Activated CD4-positive, CD25-positive, alpha-beta regulatory T cell (primary cell): ENCODE measurements around the gene CAMTA1.

ENCODE experiments used
- DNase-seq, 4 experiments: peaks; one replicate each; lab custom pipeline; 2025; lab: John Stamatoyannopoulos, UW

The CAMTA1 gene

DNA sequence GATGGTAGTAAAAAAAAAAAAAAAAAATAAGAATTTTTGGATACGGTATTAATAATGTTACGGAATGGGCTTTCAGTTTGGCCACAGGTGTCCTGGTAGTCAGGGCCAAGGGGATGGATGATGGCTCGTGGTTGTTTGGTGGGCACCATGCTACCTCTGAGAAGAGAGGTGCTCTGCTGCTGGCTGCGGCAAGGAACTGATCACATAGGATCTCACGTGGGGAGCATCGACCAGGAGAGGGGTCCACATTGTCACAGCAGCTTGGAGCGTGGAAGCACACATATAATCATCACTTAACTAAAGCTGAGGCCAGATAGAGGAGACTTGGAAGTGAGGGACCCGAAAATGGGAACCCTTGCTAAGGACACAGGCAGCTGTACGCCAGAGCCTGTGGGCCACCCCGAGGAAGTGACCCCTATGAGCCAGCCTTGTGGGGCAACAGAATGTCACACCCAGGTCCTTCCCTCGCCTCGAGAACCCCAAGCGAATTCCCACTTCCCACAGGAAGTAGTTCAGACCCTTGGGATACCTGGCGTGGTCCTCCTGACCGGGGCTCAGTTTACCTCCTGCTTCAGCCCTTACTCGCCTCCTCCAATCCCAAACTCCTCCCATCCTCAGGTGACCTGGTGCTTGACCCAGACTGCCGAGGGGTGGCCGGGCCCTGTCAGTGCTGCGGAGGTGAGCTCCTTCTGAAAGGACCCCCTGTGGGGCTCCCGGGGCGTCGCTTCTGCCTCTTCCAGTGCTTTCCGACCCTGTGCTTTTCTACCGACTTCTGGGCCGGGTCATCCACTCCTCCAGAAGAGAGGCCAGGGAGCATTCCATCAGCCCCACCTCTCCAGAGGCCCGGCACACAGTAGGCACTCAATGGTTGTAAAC is 222.0 kb downstream of the CAMTA1 start:
- no peak for DNase-seq

DNA sequence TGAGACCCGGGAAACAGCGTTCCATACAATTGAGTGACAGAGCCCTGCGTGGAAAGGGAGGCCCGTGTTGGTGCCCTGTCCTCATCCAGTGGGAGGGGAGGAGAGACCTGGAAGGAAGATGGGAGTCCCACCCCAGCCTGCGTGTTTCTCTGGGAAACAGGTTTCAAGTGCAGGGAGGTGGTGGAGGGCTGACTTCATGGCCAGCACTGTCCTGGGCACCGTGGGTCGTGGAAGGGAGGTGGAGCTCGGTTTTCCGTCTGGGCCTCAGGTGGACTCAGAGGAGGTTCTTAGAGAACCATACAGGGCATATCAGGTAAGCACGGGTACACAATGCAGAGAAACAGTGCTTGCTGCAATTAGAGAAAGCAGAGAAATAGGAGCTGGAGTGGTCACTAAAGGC is 222.6 kb downstream of the CAMTA1 start:
- DNase-seq, result no peak

DNA sequence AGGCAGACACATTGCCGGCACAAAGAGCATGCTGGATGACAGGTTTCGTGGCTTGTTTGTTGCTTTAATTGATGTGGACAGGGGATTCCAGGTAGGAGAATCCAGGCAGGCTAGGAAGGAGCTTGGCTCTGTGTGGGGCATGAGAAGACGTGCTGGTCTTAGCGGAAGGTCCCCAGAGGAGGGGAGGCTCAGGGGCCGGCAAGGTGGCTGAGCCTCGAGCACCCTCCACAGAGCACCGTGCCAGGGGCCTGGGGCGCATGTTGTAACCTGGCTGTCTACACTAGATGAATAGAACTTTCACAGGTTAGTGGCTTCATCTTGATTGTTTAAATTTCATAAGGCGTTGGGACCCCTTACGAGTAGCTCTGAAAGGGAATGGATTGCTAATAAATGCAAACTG is 223.1 kb downstream of the CAMTA1 start:
- no peak for DNase-seq

DNA sequence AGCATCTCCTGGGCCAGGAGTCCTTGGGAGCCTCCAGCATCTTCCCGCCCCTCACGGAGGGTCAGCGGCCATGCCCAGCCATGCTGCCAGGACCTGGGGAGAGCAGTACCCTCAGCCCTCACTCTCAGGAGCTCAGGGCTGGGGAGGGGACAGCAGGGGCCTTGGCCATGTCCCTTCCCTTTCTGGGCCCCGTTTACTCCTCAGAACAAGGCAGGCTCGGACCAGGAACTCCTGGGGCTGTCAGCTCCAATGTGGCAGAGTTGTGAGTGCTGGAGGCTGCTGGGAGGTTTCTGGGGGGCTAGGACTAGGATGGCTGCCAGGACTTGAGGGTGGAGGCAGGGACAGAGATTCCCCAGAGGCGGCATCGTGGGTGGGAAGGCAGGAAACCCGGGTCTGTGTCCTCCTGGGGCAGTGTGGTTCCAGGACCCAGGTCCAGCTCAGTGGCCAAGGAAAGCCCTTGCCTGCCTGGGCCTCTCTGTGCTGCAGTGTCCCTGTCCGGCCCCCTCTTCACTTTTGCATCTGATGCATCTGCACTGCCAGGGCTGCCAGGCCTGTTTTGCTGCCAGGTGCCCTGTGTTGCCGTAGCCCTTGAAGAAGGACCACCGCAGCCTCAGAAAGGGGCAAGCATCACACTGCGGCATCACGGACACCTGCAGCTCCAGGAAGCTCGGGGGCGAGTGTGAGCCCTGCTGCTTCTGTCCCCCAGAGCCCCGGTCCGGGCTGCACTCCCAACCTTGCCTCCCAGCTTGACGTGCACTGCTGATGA is 223.9 kb downstream of the CAMTA1 start:
- DNase-seq, result no peak

DNA sequence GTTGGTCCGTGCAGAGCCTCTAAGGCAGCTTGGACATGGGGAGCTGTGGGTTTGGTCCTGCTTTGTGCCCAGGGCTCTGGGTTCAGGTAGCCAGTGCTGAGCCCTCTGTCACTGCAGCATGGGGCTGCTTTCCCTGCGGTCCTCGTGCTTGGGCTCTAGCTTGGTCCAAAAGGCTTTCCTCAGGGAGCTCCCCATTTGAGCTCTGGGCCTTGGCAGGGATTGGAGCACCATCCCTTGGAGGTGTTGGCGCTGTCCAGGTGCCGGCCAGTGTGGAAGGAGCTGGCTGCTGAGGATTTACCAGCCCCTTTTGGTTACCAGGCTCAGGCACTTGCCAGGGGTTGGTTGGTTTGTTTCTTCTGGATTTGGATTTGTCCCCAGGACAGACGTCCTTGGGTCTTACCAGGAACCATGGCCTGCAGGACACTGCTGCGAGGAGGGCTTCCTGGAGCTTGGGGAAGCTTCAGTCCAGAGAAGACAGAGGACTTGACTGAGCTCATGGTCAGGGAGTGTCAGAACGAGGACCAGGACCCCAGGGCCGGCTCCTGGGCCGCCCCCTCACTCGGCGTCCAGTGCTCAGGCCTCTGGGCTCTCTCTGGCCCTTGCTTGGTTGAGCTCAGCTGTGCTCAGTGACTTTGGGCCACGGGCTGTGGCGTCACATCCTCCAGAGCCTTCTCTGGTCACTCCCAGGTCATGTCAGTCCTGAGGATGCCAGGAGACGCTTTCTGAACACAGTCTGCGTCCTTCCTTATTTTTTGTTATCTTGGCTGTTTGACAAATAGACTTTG is 224.7 kb downstream of the CAMTA1 start:
- no peak for DNase-seq

DNA sequence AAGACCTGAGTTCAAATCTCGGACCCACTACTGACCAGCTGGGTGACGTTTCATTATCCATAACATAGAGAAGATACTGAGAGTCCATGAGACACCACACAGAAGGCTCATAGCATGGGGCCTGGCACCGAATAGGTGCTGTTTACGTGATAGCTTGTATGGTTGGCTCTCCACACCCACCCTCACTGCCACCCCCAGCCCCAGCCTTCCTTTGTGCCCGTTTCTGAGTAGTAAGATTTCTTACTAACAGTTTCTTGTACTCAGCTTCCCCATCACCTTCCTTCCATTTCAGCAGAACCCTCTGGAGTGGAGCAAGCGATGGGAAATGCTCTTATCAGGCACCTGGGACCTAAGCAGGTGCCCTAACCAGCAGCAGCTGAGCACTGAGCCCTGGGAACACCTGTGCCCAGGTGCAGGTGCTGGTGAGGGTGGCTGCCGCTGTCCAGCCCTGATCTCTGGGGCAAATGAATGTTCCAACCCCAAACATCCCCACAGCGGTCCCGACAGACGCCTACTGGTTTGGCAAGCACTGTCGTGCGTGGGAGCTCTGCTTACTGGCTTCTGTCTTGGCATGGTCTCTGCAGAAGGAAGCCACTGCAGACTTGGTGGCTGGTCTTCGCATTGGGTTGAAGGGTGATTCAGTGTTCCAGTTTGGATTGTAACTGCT is 225.4 kb downstream of the CAMTA1 start:
- no peak for DNase-seq

DNA sequence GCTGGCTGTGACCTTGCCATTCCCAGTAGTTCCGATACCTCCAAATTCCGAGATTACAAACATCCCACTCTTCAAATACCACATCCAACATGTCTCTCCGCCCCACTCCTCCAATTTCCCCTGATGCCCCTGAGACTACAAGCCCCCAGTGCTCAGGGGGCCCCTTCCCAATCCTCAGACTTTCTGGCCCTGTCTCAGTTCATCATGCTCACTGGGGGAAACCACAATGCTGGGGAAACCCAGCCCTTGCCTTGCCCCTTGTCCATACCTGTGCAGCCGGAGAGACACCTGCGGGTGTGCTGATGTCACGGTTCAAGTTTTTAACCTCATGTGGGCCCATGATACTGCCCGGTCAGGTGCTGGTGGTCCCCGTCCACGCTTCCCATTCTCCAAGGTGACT is 226.6 kb downstream of the CAMTA1 start:
- DNase-seq, result no peak

DNA sequence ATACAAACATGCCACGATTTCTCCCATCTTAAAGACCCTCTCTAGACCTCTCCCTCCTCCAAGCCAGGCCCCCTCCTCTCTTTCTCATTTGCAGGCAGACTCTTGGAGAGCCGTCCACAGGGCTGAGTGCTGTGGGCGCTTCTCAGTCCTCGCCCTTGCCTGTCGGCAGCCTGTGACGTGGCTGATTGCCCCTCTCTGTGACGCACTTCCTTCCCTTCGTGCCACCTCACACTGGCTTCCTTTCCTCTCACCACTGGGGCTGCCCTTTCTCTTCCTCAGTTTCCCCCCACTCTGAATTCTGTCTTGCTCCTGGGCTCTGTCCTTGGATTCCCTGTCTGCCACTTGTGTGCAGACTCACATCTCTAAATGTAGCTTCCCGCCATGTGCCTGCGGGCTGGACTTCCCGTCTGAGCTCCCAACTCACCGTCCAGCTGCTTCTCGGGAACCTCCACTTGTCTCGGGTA is 227.2 kb downstream of the CAMTA1 start:
- no peak for DNase-seq

DNA sequence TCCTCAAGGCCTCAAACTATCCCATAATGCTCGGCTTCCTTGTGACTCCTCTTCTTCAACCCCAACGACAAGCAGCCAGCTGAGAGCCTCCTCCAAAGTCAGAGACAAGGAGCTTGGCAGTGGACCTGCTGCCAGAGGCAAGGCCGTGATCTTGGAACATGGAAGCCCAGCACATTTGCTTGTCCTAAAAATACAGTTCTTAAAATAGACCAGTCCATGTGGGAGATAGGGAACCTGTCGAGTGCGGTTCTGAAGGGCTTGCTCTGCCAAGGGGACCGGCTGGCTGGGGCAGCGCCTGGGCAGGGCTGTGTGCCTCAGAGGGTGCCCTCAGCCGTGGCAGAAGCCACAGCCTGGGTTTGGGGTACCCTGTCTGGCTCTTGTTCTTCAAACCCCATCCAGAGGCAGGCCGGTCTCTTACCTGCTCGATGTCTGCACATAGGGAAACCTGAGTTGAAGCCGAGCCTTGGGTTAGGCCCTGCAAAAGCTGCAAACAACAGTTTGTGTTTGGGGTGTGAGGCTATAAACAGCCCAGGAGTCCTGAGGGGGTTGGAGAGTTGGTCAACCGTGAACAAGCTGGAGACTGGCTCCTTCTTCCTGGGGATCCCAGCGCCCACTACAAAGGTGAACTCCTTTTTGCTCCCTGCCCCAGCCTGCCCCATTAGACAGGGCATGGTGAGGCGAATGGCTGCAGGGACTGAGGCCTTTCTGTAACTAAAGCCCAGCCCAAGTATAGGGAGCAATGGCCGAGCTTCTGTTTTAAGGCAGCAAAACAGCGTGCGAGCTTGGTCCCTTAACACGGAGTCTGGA is 228.8 kb downstream of the CAMTA1 start:
- DNase-seq, result no peak

DNA sequence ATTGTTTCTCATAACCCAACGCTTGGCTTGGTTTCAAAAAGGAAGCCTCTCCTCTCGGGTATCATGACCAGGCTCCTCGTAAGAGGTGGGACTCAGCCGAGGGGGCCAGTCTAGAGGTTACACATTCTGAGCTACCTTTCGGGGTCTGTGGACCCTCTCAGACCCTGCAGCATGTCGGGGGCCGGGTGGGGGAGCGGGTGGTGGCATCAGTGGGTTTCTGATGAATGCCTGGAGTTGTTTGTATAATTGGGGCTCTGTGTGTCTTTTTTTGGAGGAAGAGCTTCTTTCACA is 229.3 kb downstream of the CAMTA1 start:
- no peak for DNase-seq

DNA sequence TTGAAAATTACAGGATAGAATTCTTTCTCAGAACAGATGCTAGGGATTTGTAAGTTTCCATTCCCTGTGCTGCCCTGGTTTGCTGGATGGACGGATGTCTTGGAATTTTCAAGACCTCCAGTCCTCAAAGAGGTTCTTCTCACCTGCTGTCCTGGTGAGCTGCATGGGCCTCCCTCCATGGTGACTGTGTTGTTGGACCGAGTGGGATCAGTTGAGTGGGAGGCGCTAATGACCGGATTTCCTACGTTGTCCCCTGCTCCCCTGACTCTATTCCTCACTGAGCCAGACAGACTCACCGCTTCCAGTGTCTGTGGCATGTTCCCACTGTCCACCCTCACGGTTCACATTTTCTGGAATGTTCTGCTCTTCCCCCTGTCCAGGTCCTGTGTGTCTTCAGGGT is 229.8 kb downstream of the CAMTA1 start:
- DNase-seq, result no peak

DNA sequence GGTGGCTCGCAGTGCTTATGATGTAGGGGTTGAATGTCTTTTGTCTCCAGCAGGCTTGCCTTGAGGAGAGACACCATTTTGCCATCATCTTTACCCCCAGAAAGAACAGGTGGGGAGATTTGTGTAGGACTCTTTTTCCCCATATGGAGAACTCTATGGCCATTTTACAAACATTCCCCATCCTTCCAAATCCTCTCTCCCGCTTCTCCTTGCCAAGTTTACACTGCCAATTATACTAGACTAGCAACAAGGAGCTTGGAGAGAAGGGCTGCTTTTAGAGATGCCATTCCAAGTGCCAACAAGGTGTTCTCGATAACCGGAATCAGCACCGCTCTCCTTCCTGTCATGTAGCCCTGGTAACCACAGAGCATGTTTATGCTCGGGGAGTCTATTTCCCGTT is 233.1 kb downstream of the CAMTA1 start:
- DNase-seq, result no peak

DNA sequence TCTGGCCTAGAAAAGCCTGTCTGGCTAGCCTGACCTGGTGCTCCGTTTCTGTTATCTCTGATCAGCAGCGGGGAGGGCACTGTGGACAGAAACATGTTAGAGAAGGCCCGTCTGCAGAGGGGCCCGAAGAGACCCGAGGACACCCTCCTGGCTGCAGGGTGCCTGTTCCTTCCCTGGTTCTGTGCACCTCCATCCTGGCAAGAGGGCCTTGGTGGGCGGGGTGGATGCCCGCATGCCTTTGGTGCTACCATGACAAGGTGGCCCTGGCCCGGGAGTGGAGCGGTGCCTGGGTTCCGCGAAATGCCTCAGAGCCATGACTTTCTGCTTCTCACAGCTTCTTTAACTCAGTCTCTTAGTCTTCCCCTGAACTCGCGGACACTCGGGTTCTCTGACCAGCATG is 233.6 kb downstream of the CAMTA1 start:
- DNase-seq, result no peak

DNA sequence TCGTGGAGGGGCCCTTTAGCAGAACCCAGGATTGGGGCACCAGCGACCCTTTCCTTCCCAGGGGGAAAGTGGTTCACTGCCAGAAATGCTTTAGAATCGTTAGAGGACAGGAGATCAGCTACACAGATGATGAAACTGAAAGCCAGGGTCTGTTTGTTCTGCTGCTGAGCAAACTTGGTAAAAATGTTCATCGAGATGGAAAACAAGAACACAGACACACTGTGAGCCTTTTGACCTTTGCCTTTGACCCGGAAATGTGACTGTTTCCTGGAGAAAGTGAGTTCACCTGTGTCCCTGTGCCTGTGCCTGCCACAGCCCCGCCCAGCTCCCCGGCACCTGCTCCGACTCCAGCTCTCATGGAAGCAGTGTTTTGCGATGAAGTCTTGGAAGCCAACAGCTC is 234.3 kb downstream of the CAMTA1 start:
- no peak for DNase-seq

DNA sequence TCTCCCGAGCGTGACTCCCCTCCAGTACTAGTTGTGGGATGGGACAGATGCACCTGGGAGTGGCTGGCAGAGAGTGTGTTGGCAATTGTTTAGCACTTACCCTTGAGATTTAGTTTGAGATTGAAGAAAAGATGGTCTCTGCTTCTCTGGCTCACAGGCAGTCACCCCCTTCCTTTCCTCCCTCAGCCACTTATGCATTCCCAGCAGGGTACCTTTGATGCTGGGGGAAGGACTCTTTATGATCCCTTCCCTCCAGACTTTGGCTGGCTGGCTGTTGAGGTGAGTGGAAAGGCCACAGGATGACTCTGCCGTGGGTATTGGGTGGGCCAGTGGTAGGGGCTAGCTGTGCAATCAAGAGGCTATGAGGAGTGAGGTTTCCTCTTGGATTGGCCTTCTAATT is 236.8 kb downstream of the CAMTA1 start:
- DNase-seq, result no peak

DNA sequence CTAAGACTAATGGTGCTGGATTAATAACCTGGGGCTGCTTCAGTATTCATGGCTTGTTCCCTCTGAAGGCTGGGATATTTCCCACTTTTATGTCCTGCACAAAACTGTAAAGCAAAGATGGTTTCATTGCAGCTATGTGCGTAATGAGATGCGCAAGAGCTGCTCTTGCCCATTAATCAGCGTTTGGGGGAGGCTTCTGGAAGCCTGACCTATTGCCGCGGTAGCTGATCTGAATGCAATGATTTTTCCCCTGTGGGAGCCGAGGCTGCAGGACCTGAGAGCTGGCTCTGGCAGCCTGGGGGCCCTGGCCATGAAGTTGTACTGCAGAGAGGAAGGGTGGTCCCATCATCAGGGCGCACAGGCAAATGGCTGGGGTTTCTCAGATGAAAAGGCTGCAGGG is 239.8 kb downstream of the CAMTA1 start:
- DNase-seq, result no peak

DNA sequence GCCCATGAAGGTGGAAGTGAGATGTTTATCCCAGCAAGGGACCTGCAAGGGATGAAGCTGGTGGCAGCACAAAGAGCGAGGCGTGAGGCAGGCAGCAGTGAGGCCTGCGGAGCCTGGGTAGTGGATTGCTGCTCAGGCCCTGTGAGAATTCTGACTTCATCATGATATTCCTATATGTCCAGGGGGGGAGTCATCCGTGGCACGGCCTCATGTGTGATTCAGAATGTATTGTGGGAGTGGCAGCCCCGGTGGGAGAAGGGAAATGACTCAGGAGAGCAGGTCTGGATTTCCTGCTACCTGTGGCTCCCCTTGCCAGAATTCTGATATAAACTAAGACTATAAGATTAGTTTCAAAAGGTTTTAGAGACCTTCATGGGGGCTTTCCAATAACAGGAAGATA is 240.9 kb downstream of the CAMTA1 start:
- no peak for DNase-seq

DNA sequence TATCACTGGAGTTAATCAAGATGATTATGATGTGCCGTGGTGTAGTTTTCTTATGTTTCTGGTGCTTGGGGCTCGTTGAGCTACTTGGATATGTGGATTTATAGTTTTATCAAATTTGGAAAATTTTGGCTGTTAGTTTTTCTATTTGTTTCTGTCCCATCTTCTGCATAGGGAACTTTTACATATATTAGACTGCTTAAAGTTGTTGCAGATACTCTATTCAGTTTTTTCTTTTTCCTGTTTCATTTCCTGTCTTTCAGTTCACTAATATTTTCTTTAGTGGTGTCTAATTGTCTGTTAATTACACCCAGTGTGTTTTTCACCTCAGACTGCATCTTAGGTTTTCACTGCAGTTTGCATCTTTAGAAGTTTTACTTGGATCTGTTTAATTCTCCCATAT is 247.7 kb downstream of the CAMTA1 start:
- no peak for DNase-seq

DNA sequence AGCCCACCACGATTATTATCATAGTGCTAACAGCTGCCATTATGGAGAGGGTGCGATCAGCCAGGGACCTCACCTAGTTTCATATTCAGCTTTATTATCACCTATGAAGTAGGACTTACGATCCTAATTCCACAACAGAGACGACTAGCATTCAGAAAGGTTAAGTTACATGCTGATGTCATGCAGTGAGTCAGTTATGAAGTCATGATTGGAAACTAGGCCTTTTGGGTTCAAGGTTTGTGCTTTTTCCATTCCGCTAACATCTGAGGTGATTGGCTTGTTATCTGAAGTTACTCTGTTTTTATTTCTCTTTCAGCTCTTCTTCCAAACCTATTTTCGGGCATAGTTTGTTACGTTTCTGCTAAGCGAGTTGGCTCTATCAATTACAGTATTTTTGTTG is 251.1 kb downstream of the CAMTA1 start:
- no peak for DNase-seq

DNA sequence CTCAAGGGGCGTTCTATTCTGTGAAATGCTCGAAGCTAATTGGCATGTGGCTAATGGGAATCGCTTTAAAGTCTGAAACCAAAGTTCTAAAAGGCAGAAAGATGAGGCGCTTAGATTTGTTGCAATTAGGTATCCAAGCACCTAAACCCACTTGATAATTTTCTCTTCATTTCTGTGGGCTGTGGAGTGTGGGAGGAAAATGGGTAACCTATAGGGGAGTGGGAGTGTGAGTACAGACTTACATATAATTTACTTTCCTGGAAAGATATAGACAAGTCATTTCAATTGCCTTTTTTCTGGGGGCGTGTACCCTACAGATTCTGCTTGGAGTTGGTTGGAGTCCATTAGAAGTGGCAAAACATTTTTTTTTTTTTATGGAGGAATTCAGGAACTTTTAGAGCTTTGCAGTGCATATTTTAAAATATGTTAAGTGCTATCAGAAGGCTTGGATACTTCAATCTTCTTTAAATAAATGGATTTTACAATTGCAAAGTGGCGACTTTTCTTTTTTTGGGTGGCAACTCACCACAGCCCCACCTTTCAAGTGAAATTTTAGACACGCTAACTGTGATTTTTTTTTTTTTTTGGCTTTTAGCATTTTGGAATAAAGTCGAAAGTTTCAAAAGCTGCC is 254.5 kb downstream of the CAMTA1 start:
- DNase-seq, result no peak
